Embryonic facial prominence (tissue), 1 donor: ENCODE data around the gene IFRD2.

Experiments
- DNase-seq: peaks from one replicate; pipeline ENCODE4 v3.0.0-alpha.2; 2016; ENCODE audit errors: extremely low spot score

The IFRD2 gene

GRCh38 chr3:50302095-50303012, 10.1 kb upstream of the IFRD2 start:
- no peak for DNase-seq

GRCh38 chr3:50300681-50301254, 8.5 kb upstream of the IFRD2 start:
- no peak for DNase-seq

GRCh38 chr3:50299929-50300680, 7.9 kb upstream of the IFRD2 start:
- peak; percentile 6 for DNase-seq

- DNase-seq: no peak
Observed at GRCh38 chr3:50299638-50299928, 7.4 kb upstream of the IFRD2 start.

- peak; percentile 99 for DNase-seq
Observed at GRCh38 chr3:50298836-50299637, 6.8 kb upstream of the IFRD2 start, which contains the start of the genes HYAL3 and NAA80. TSS of gene HYAL3 (minus strand) at chr3:50299405. CDS start at chr3:50295602, 3,803 bp downstream. TSS of gene NAA80 (minus strand) at chr3:50299405. CDS start at chr3:50297463, 1,942 bp downstream.

- DNase-seq: peak; percentile 5
Observed at GRCh38 chr3:50297896-50298725, 5.9 kb upstream of the IFRD2 start.

- DNase-seq: peak; percentile 4
Observed at GRCh38 chr3:50297384-50297775, 5.2 kb upstream of the IFRD2 start.

- DNase-seq: peak; percentile 1
Observed at GRCh38 chr3:50296721-50297383, 4.6 kb upstream of the IFRD2 start.

GRCh38 chr3:50295553-50296431, 3.6 kb upstream of the IFRD2 start:
- no peak for DNase-seq

GRCh38 chr3:50294492-50295403, 2.5 kb upstream of the IFRD2 start:
- DNase-seq: no peak

- DNase-seq: no peak
Observed at GRCh38 chr3:50294089-50294488, 1.9 kb upstream of the IFRD2 start.

GRCh38 chr3:50293079-50293801, 1.0 kb upstream of the IFRD2 start:
- no peak for DNase-seq

- DNase-seq: no peak
Observed at GRCh38 chr3:50290161-50290641, 2.0 kb downstream of the IFRD2 start.

GRCh38 chr3:50289130-50289529, 3.1 kb downstream of the IFRD2 start:
- no peak for DNase-seq

GRCh38 chr3:50288387-50289007, 3.7 kb downstream of the IFRD2 start:
- DNase-seq: no peak

GRCh38 chr3:50287262-50287661, 5.0 kb downstream of the IFRD2 start:
- DNase-seq: no peak
